H1 (cell line): ENCODE data around the gene RBM6. TPM values are rescaled to one million over a fixed set of nuclear protein-coding genes. Genes with fewer than 3 reads are reported as not detected.

ENCODE experiments used
- CTCF ChIA-PET: fragments of 300-600 bp; sonication (Branson Sonifier 250); formaldehyde crosslinking; loops from one replicate; lab custom pipeline; 2021; ENCODE audit not compliant: partially characterized antibody; lab: Charles Lee
- POLR2A ChIA-PET: fragments of 300-600 bp; sonication (Branson Sonifier 250); formaldehyde crosslinking; loops from one replicate; lab custom pipeline; 2021; ENCODE audit warnings: inconsistent platforms; ENCODE audit not compliant: partially characterized antibody; lab: Charles Lee
- DNase-seq, 2 experiments: peaks; one replicate each; pipeline versions ENCODE4 v3.0.0 to v3.0.0-alpha.2; 2010 to 2022; ENCODE audit warnings: low spot score in 2 of 2, low read depth in 1 of 2, mixed read lengths in 1 of 2
- FAIRE-seq: peaks from 2 replicates; lab custom pipeline; 2011; peaks lifted over from hg19 to GRCh38; lab: Jason Lieb, UNC
- H2AFZ ChIP-seq: 2 replicates; pipeline ENCODE4 v1.8.1; 2012; ENCODE audit warnings: low read length, inconsistent platforms
- H2AK5ac ChIP-seq: 2 replicates; pipeline ENCODE4 v1.6.1; 2013; ENCODE audit warnings: low read depth, low read length
- H2BK120ac ChIP-seq: replicated peaks from 2 replicates; pipeline ENCODE3; 2013; ENCODE audit warnings: low read depth, low read length, inconsistent platforms
- H2BK12ac ChIP-seq: 2 replicates; pipeline ENCODE4 v1.6.1; 2013; ENCODE audit warnings: low read depth, low read length
- H2BK15ac ChIP-seq: 2 replicates; pipeline ENCODE4 v1.6.1; 2013; ENCODE audit warnings: low read length
- H2BK20ac ChIP-seq: 2 replicates; pipeline ENCODE4 v1.6.1; 2013; ENCODE audit warnings: low read length
- H2BK5ac ChIP-seq: 2 replicates; pipeline ENCODE4 v1.6.1; 2013; ENCODE audit warnings: low read depth, low read length
- H3K14ac ChIP-seq: 2 replicates; pipeline ENCODE4 v1.6.1; 2013; ENCODE audit warnings: inconsistent platforms; ENCODE audit not compliant: insufficient read length
- H3K18ac ChIP-seq: 2 replicates; pipeline ENCODE4 v1.6.1; 2013; ENCODE audit warnings: low read length; ENCODE audit errors: extremely low read depth
- H3K23ac ChIP-seq: 2 replicates; pipeline ENCODE4 v1.6.1; 2013; ENCODE audit warnings: inconsistent platforms; ENCODE audit not compliant: insufficient read length
- H3K23me2 ChIP-seq: 2 replicates; pipeline ENCODE4 v1.6.1; 2013; ENCODE audit warnings: low read depth, low read length
- H3K27ac ChIP-seq: 2 replicates; pipeline ENCODE4 v1.6.1; 2011; ENCODE audit warnings: low read depth, low read length, inconsistent platforms
- H3K27me3 ChIP-seq, 4 experiments: replicated peaks in 1 of 4; 1 replicate in 1 of 4; 2 replicates in 3 of 4; pipeline versions ENCODE4 v1.6.1 to v1.8.1; 2011 to 2013; ENCODE audit warnings: low read length in 3 of 4, mild to moderate bottlenecking in 3 of 4, inconsistent platforms in 2 of 4, mixed read lengths in 2 of 4, moderate library complexity in 1 of 4; ENCODE audit not compliant: control insufficient read depth in 3 of 4, insufficient read depth in 3 of 4; ENCODE audit errors: extremely low read depth in 1 of 4
- H3K36me3 ChIP-seq, 4 experiments: 2 replicates each; pipeline versions ENCODE4 v1.6.1 to v1.8.1; 2011 to 2013; ENCODE audit warnings: mild to moderate bottlenecking in 4 of 4, low read length in 3 of 4, moderate library complexity in 2 of 4, control low read depth in 1 of 4, inconsistent platforms in 1 of 4; ENCODE audit not compliant: insufficient read depth in 4 of 4, control insufficient read depth in 2 of 4
- H3K4ac ChIP-seq: replicated peaks from 2 replicates; pipeline ENCODE3; 2013; ENCODE audit warnings: low read length, low read depth, mixed read lengths, inconsistent platforms; ENCODE audit not compliant: insufficient read length
- H3K4me1 ChIP-seq, 4 experiments: replicated peaks in 1 of 4; 1 replicate in 1 of 4; 2 replicates in 3 of 4; pipeline versions ENCODE4 v1.6.1 to v1.8.1; 2011 to 2013; ENCODE audit warnings: low read length in 3 of 4, inconsistent platforms in 2 of 4, mixed read lengths in 1 of 4; ENCODE audit not compliant: insufficient read depth in 4 of 4, control insufficient read depth in 3 of 4
- H3K4me2 ChIP-seq, 2 experiments: 2 replicates each; pipeline versions ENCODE4 v1.6.1 to v1.8.1; 2011 to 2013; ENCODE audit warnings: low read depth in 2 of 2, low read length in 2 of 2, control low read depth in 1 of 2, inconsistent platforms in 1 of 2, mild to moderate bottlenecking in 1 of 2; ENCODE audit not compliant: insufficient read depth in 1 of 2
- H3K4me3 ChIP-seq, 4 experiments: fragments of 200-600, 300-600 bp in 1 of 4; sonication (generic), shearing (Covaris generic), sonication (Bioruptor Twin) in 1 of 4; 2 replicates each; pipeline versions ENCODE4 v1.5.1 to v1.8.1; 2011 to 2016; ENCODE audit warnings: low read length in 4 of 4, low read depth in 3 of 4, control low read depth in 2 of 4, inconsistent platforms in 2 of 4, mild to moderate bottlenecking in 2 of 4, mixed read lengths in 1 of 4, moderate library complexity in 1 of 4; ENCODE audit not compliant: insufficient read depth in 2 of 4; ENCODE audit errors: extremely low read depth in 1 of 4
- H3K56ac ChIP-seq: replicated peaks from 2 replicates; pipeline ENCODE3; 2013; ENCODE audit warnings: low read depth, mild to moderate bottlenecking, mixed read lengths, low read length, inconsistent platforms; ENCODE audit not compliant: insufficient read length
- H3K79me1 ChIP-seq: 2 replicates; pipeline ENCODE4 v1.6.1; 2013; ENCODE audit warnings: low read depth, low read length, control low read depth
- H3K79me2 ChIP-seq, 2 experiments: 2 replicates each; pipeline versions ENCODE4 v1.6.1 to v1.8.1; 2012 to 2013; ENCODE audit warnings: low read length in 2 of 2, mild to moderate bottlenecking in 2 of 2, inconsistent platforms in 1 of 2; ENCODE audit not compliant: insufficient read depth in 2 of 2, control insufficient read depth in 1 of 2
- H3K9ac ChIP-seq, 4 experiments: replicated peaks in 1 of 4; 1 replicate in 1 of 4; 2 replicates in 3 of 4; pipeline versions ENCODE4 v1.6.1 to v1.8.1; 2011 to 2013; ENCODE audit warnings: low read depth in 3 of 4, low read length in 3 of 4, control low read depth in 2 of 4, mild to moderate bottlenecking in 2 of 4, moderate library complexity in 2 of 4, inconsistent platforms in 1 of 4; ENCODE audit errors: extremely low read depth in 1 of 4
- H3K9me3 ChIP-seq, 2 experiments: 2 replicates each; pipeline versions ENCODE4 v1.6.1 to v1.8.1; 2012 to 2013; ENCODE audit warnings: mild to moderate bottlenecking in 2 of 2, moderate library complexity in 2 of 2, control low read depth in 1 of 2, inconsistent platforms in 1 of 2, low read depth in 1 of 2, low read length in 1 of 2, mixed read lengths in 1 of 2; ENCODE audit not compliant: insufficient read depth in 2 of 2
- H4K20me1 ChIP-seq, 2 experiments: replicated peaks in 1 of 2; 2 replicates each; pipeline versions ENCODE3 to v1.8.1; 2011 to 2013; ENCODE audit warnings: inconsistent platforms in 2 of 2, low read length in 2 of 2, mild to moderate bottlenecking in 1 of 2; ENCODE audit not compliant: insufficient read depth in 2 of 2, control insufficient read depth in 1 of 2
- H4K5ac ChIP-seq: 2 replicates; pipeline ENCODE4 v1.6.1; 2013; ENCODE audit warnings: low read length, low read depth, mixed read lengths, inconsistent platforms; ENCODE audit not compliant: insufficient read length
- H4K8ac ChIP-seq: 2 replicates; pipeline ENCODE4 v1.8.0; 2013; ENCODE audit warnings: mild to moderate bottlenecking, moderate library complexity, low read length, inconsistent platforms; ENCODE audit not compliant: insufficient read depth; ENCODE audit errors: extremely low read depth
- H4K91ac ChIP-seq: replicated peaks from 2 replicates; pipeline ENCODE3; 2013; ENCODE audit warnings: low read length, mixed read lengths, inconsistent platforms; ENCODE audit not compliant: insufficient read length
- BACH1 ChIP-seq: IDR thresholded peaks from 2 replicates; pipeline ENCODE4 v1.6.1; 2012; ENCODE audit warnings: low read length, improper control_type of control experiment
- CBX8 ChIP-seq: fragments of 300-800, 300-1000 bp; sonication (generic); IDR thresholded peaks from 2 replicates; pipeline ENCODE4 v1.7.1; 2016; ENCODE audit warnings: low read depth, low read length, borderline replicate concordance
- CTBP2 ChIP-seq: IDR thresholded peaks from 2 replicates; pipeline ENCODE4 v1.7.0; 2011; ENCODE audit warnings: borderline replicate concordance, mild to moderate bottlenecking, moderate library complexity, mixed read lengths, low read length; ENCODE audit not compliant: insufficient read depth, insufficient read length
- EZH2 ChIP-seq: fragments of 200-600 bp; sonication (generic); IDR thresholded peaks from 2 replicates; pipeline ENCODE4 v1.7.1; 2012; ENCODE audit warnings: low read depth, mild to moderate bottlenecking, moderate library complexity, low read length, inconsistent platforms; ENCODE audit not compliant: severe bottlenecking
- FOSL1 ChIP-seq: IDR thresholded peaks from 2 replicates; pipeline ENCODE4 v1.6.1; 2011; ENCODE audit warnings: mild to moderate bottlenecking, low read depth, low read length, moderate library complexity; ENCODE audit not compliant: insufficient read depth
- KDM5A ChIP-seq: fragments of 200-600 bp; IDR thresholded peaks from 2 replicates; pipeline ENCODE4 v1.7.1; 2012; ENCODE audit warnings: mild to moderate bottlenecking, low read length, inconsistent platforms, mixed read lengths
- NRF1 ChIP-seq: IDR thresholded peaks from 2 replicates; pipeline ENCODE4 v1.6.1; 2011; ENCODE audit warnings: mild to moderate bottlenecking, low read depth, low read length, improper control_type of control experiment
- RNF2 ChIP-seq: fragments of 200-900, 300-1000 bp; sonication (generic); IDR thresholded peaks from 2 replicates; pipeline ENCODE4 v1.7.1; 2016; ENCODE audit warnings: borderline replicate concordance, low read depth, mild to moderate bottlenecking, antibody characterized with exemption, low read length; ENCODE audit not compliant: poor library complexity, severe bottlenecking; ENCODE audit errors: missing control alignments
- SAP30 ChIP-seq: fragments of 300-600 bp; sonication (generic); IDR thresholded peaks from 2 replicates; pipeline ENCODE4 v1.7.1; 2012; ENCODE audit warnings: low read length, moderate library complexity, mild to moderate bottlenecking, inconsistent platforms; ENCODE audit not compliant: insufficient read depth, insufficient replicate concordance
- SRF ChIP-seq: IDR thresholded peaks from 2 replicates; pipeline ENCODE4 v1.6.1; 2011; ENCODE audit warnings: mild to moderate bottlenecking, low read depth, low read length, moderate library complexity
- SUZ12 ChIP-seq: fragments of 200-600 bp; sonication (generic); IDR thresholded peaks from 2 replicates; pipeline ENCODE4 v1.6.1; 2012; ENCODE audit warnings: mild to moderate bottlenecking, inconsistent platforms, low read length, moderate library complexity, mixed read lengths
- WGBS, 2 experiments: shearing (Covaris generic) in 1 of 2; methylation state at CpG; one replicate each; pipeline versions ENCODE4 v1.1.6 to v1.1.7; 2013 to 2015; ENCODE audit warnings: low lambda C conversion rate in 2 of 2, mixed read lengths in 2 of 2, inconsistent platforms in 1 of 2, low coverage in 1 of 2, missing lambda C conversion rate in 1 of 2; ENCODE audit not compliant: insufficient replicate concordance in 2 of 2, insufficient coverage in 1 of 2, insufficient read length in 1 of 2; ENCODE audit errors: extremely low coverage in 1 of 2, missing lambda C conversion rate in 1 of 2; 5-methylcytosine and 5-hydroxymethylcytosine counted together
- polyA plus RNA-seq, 7 experiments: library from polyadenylated mRNA; depleted of rRNA in 3 of 7; stranded (reverse) in 5 of 7; unstranded in 2 of 7; fragments of >200 nt in 5 of 7; fragments of 200-250 nt in 2 of 7; gene quantifications; 1 replicate in 5 of 7; 2 replicates in 1 of 7; 4 replicates in 1 of 7; pipeline versions ENCODE4 v1.2.1 to v1.2.3, GENCODE V29; 2011 to 2013; ENCODE audit warnings: missing spikeins in 2 of 7, mixed read lengths in 2 of 7
- total RNA-seq: library from RNA; stranded (reverse); fragmentation: NEBNext Ultra II Directional; extraction: Animal tissue kit (Norgen Biotek cat#: 25700); gene quantifications from 2 replicates; pipeline ENCODE4 v1.2.1, GENCODE V29; 2021

The RBM6 gene
- total and polyA plus RNA-seq, 2 of the 8 experiments (the other 6 are each of a cell fraction or from before 2014, with no cell fraction given): 30.6 to 80.1 TPM

DNA sequence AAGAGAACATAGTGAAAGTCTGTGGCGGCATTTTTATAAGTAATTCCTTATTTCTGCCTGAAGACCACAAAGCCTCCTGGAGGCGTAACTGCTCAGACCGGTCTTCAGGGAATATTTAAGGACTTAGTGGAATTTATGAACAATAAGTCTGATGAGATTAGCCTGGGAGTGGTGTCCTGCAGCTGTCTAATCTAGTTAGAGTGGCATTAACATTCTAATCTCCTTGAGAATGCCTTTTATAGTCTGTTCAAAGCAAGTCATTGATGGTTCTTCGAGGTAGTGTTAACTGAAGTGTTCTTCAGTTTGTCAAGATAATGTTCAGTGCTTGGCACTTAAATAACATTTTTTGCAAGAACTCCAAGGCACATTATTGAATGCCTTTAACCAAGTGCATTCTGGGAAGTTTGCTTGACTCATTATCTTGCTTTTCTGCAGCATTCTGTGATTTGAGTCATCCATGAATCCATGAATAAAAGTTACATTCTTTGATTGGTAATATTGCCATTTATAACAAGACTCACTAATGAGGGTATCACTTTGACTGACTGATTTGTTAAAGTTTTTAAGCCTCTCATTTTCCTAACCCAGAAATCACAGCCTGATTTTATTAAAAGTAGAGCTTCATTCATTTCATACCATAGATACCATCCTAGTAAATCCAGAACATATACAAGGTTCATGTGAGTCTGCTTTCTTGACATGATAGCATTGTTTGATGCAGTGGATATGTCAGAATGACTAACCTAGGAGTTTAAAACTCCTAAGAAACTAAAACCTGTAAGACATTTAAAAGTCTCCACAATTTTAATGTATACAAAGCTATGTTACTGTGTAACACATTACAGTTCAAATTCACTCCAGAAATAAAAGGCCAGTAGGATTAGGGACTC, 161.3 kb downstream of the RBM6 start:
- CTCF ChIA-PET: interaction anchor here (0.8 to 1.9 kb wide), 5 partner anchors 16 to 120 kb away, joined by 3 to 6 read pairs (median 4); no protein-coding TSS in a partner anchor
- Histone ChIP-seq H3K4me3 (no peak overlapping the region), H3K79me1 (no peaks in the 10 kb centered on the region), H3K18ac (no peak overlapping the region), H3K27ac (no peak overlapping the region), H2BK12ac (no peak overlapping the region), H3K4me2 (no peak overlapping the region), H2BK5ac (no peak overlapping the region), H3K9me3 (no peaks in the 10 kb centered on the region), H2AFZ (no peak overlapping the region), H3K9ac (no peak overlapping the region), H3K79me2 (no peaks in the 10 kb centered on the region), H4K5ac (no peak overlapping the region), H3K4ac (no peak overlapping the region), H3K23ac (no peak overlapping the region), H3K14ac (no peak overlapping the region), H2BK120ac (no peak overlapping the region), H3K27me3 (no peaks in the 10 kb centered on the region), H2AK5ac (no peak overlapping the region), H2BK15ac (no peak overlapping the region), H3K56ac (no peak overlapping the region), H4K20me1 (peaks cover 0 to 1% of the 10 kb centered on the region in 2 experiments), H2BK20ac (no peak overlapping the region), H3K4me1 (no peaks in the 10 kb centered on the region), H4K8ac (no peak overlapping the region), H4K91ac (no peak overlapping the region), H3K36me3 (peaks cover 50 to 95% (median 77%) of the 10 kb centered on the region in 4 experiments), H3K23me2 (no peaks in the 10 kb centered on the region; the same call in 1 of the 2 replicates)
- FAIRE-seq (no peak), DNase-seq (no peak)
- POLR2A ChIA-PET: interaction anchor here (0.8 to 1.7 kb wide), 5 partner anchors 8 to 43 kb away, joined by 3 to 4 read pairs (median 3); partner anchors contain the start of gene RBM5
- WGBS, 2 experiments: 94% methylated on average over 4 of the region's 4 CpGs; no CpG with 5 or more reads in 1 of the 2 experiments
- TF ChIP-seq SRF (no peak), CBX8 (no peak), BACH1 (no peak), NRF1 (no peak), EZH2 (no peak), SUZ12 (no peak), FOSL1 (no peak), CTBP2 (no peak), RNF2 (no peak), KDM5A (no peak), SAP30 (no peak)
